HG03469 (cell line): ENCODE results near the gene TSG101.

Experiments used
- ATAC-seq: cut with Tn5 transposase; IDR thresholded peaks from one replicate; pipeline ENCODE4 v1.9.1; 2021; ENCODE audit warnings: mild to moderate bottlenecking, moderate library complexity, moderate number of reproducible peaks; ENCODE audit not compliant: unreplicated experiment

Gene TSG101

GRCh38 chr11:18493310-18493709 lies 33.4 kb downstream of the TSG101 start:
- ATAC-seq = no peak

GRCh38 chr11:18492888-18493287 lies 33.9 kb downstream of the TSG101 start:
- ATAC-seq = no peak

- no peak for ATAC-seq
These were observed 34.8 kb downstream of the TSG101 start for GRCh38 chr11:18491924-18492323.

GRCh38 chr11:18490736-18491485 lies 35.8 kb downstream of the TSG101 start:
- ATAC-seq = no peak

GRCh38 chr11:18490319-18490718 lies 36.4 kb downstream of the TSG101 start:
- no peak for ATAC-seq

- no peak for ATAC-seq
These were observed 40.7 kb downstream of the TSG101 start for GRCh38 chr11:18485913-18486528.

- ATAC-seq = no peak
These were observed 47.7 kb downstream of the TSG101 start for GRCh38 chr11:18479063-18479462.

- ATAC-seq = no peak
These were observed 54.2 kb downstream of the TSG101 start for GRCh38 chr11:18472587-18472986.

- ATAC-seq = no peak
These were observed 54.7 kb downstream of the TSG101 start for GRCh38 chr11:18471995-18472394.

- no peak for ATAC-seq
These were observed 57.8 kb downstream of the TSG101 start for GRCh38 chr11:18468961-18469360.

- ATAC-seq = no peak
These were observed 58.7 kb downstream of the TSG101 start for GRCh38 chr11:18468059-18468458.

GRCh38 chr11:18466402-18466801 lies 60.3 kb downstream of the TSG101 start:
- no peak for ATAC-seq

- ATAC-seq = no peak
These were observed 63.3 kb downstream of the TSG101 start for GRCh38 chr11:18463439-18463838.

GRCh38 chr11:18461909-18462308 lies 64.8 kb downstream of the TSG101 start:
- ATAC-seq = no peak

GRCh38 chr11:18459634-18460033 lies 67.1 kb downstream of the TSG101 start:
- ATAC-seq = no peak

- ATAC-seq = no peak
These were observed 69.3 kb downstream of the TSG101 start for GRCh38 chr11:18457450-18457849.

GRCh38 chr11:18455686-18456372 lies 70.9 kb downstream of the TSG101 start, which contains the start of gene LDHAL6A:
Gene LDHAL6A, plus strand, starts transcription at chr11:18455856. Its CDS starts 825 bp downstream, at chr11:18456681.
- no peak for ATAC-seq

- no peak for ATAC-seq
These were observed 73.8 kb downstream of the TSG101 start for GRCh38 chr11:18452927-18453326.

- no peak for ATAC-seq
These were observed 77.5 kb downstream of the TSG101 start for GRCh38 chr11:18449251-18449650.

- ATAC-seq = no peak
These were observed 88.1 kb downstream of the TSG101 start for GRCh38 chr11:18438691-18439090.
